Urinary bladder (tissue), 4 donors: ENCODE results near the gene SMIM9. TPM values are rescaled to one million over a fixed set of nuclear protein-coding genes. Genes with fewer than 3 reads are reported as not detected.

Experiments
- DNase-seq: peaks from one replicate; pipeline ENCODE4 v3.0.0-alpha.2; 2015; ENCODE audit errors: extremely low spot score
- H3K27ac ChIP-seq: one replicate; pipeline ENCODE4 v1.5.1; 2013; ENCODE audit warnings: low read depth, mild to moderate bottlenecking, moderate library complexity
- H3K36me3 ChIP-seq: one replicate; pipeline ENCODE4 v1.6.1; 2013; ENCODE audit warnings: mild to moderate bottlenecking, moderate library complexity; ENCODE audit not compliant: insufficient read depth
- H3K4me1 ChIP-seq: one replicate; pipeline ENCODE4 v1.6.1; 2013; ENCODE audit warnings: mild to moderate bottlenecking, moderate library complexity; ENCODE audit not compliant: insufficient read depth
- H3K4me3 ChIP-seq: one replicate; pipeline ENCODE4 v1.5.1; 2013; ENCODE audit warnings: low read depth, low read length
- WGBS: extraction: QIAGEN DNeasy Blood & Tissue Kit; methylation state at CpG from one replicate; pipeline ENCODE4 v1.1.7; 2013; 5-methylcytosine and 5-hydroxymethylcytosine counted together
- polyA plus RNA-seq: library from polyadenylated mRNA; stranded (reverse); fragments of 200-250 nt; gene quantifications from one replicate; pipeline ENCODE4 v1.2.3, GENCODE V29; 2013
- total RNA-seq: library from RNA; depleted of rRNA; stranded (reverse); fragments of >200 nt; gene quantifications from one replicate; pipeline ENCODE4 v1.2.3, GENCODE V29; 2014
- donor health status: healthy with polysubstance abuse.
- donor health status: healthy.

The SMIM9 gene
- total and polyA plus RNA-seq, 2 donors: not detected

- H3K36me3 ChIP-seq: no peaks in the 10 kb centered on the region
- DNase-seq: no peak
- WGBS: 2% methylated on average over 13 of the region's 13 CpGs
- H3K4me3 ChIP-seq: peak overlapping the region; percentile 51
- no peaks in the 10 kb centered on the region for H3K4me1 ChIP-seq
- peak overlapping the region; percentile 53 for H3K27ac ChIP-seq
These were observed 28.8 kb downstream of the SMIM9 start for GRCh38 chrX:154805696-154806091.

DNA sequence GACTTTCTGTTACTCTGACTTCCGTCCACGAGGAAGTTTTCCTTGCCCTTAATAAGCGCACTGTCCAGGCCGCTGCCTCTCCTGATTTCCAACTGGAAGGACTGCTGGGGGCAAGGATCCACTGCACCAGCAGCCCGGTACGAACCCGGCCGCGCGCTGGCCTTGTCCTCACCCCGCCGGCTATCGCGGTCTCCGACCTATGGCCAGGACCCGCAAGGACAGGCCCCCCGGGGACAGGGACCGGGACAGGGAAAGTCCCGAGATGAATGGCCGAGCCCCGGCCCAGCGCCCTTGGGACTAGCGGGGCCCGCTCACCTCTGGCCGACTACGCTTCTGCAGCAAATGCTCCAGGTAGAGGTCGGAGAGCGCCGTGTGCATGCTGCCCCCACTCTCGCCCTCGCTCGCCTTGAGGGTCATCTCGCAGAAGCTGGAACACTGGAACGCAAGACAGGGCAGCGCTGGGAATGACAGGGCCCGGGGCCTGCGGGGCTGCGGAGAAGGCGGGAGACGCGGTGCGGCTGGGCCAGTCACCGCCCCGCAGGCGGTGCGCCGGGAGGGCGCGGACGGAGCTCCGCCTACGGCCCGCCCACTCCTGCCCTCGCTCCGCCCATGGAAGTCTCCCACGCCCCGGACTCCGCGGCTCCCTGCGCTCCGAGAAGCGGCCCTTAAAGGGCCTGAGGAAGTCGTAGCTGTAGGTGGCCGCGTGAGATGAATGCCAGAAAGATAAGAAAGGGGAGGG, 29.3 kb downstream of the SMIM9 start, which contains the start of gene MPP1:
MPP1 (minus strand) TSS at position 529 of the 739 bp plus-strand sequence; CDS start at position 417, 112 bp downstream.
- no peaks in the 10 kb centered on the region for H3K36me3 ChIP-seq
- DNase-seq: peak; percentile 8
- WGBS: under 1% methylated on average over 65 of the region's 65 CpGs
- H3K4me3 ChIP-seq: peak within 1 kb of the TSS; percentile 51
- peak within 1 kb of the TSS; percentile 53 for H3K27ac ChIP-seq
- no peaks in the 10 kb centered on the region for H3K4me1 ChIP-seq

DNA sequence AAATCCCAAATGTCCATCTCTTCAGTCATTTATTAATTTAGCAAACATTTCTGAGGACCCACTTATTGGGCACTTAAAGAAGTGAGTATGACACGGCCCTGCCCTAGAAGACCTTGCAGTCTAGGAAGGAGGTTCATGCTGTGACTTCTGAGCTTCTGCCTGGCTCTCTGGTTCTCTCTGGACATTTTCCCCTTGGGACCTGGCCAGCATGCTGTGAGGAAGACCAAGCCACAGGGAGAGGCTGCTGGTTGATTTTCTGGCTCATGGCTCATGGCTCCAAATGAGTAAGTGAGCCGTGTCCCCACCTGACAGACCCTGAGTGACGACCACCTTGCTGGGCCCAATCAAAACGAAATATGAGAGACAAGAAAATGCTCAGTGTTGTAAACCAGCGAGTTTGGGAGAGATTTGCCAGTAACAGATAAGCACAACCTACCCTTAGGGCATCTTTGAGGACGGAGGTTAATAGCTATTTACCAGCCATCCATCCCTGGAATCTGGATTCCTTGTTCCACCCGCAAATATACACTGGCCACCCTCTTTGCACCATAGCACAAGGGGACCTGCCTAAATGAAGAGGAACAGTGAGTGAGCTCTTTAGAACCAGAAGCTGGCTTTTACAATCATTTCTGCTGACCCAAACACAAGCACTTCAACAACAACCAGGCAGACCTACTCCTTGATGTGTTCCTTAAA, 30.1 kb downstream of the SMIM9 start:
- WGBS: 32% methylated on average over 7 of the region's 7 CpGs
- no peaks in the 10 kb centered on the region for H3K36me3 ChIP-seq
- peak overlapping the region; percentile 51 for H3K4me3 ChIP-seq
- no peak for DNase-seq
- no peaks in the 10 kb centered on the region for H3K4me1 ChIP-seq
- H3K27ac ChIP-seq: no peak overlapping the region

- 76% methylated on average over 2 of the region's 2 CpGs for whole genome bisulfite sequencing
- no peak overlapping the region for H3K4me3 ChIP-seq
- no peak overlapping the region for H3K27ac ChIP-seq
- no peak for DNase-seq
- no peaks in the 10 kb centered on the region for H3K36me3 ChIP-seq
- H3K4me1 ChIP-seq: no peaks in the 10 kb centered on the region
These were observed 31.5 kb downstream of the SMIM9 start for GRCh38 chrX:154802947-154803346.

DNA sequence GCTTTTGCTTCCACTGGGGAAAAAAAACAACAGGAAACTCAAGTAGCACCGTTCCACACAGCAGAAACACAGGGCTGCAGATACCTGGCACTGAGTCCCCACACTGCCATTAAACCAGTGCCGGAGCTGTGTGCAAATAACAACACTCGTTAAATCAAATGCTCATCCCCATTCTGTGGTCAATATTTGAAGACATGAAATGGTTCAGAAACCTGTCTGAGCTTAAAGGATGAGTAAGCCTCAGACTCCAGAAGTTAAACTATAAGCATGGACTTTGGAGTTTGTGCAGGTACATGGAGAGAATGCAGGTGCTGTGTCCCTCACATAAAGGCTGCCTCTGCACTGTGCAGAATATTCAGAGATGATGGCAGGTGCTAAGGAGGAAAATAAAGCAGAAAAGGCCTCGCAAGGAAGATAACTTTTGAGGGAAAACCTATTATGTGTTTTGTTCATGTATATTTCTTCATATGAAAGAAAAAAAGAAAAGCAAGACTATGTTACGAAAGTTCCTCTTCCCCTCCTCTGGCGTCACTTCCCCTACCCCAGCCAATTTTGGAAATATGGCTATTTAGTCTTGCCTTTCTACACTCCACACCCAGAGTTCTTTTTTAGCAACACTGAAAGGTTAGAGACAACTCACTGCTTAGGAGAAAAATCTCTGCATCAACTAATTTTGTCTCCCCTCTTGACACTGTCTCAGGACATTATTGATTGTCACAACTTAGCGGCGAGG, 33.8 kb downstream of the SMIM9 start:
- H3K4me1 ChIP-seq: no peaks in the 10 kb centered on the region
- DNase-seq: no peak
- WGBS: 80% methylated on average over 8 of the region's 8 CpGs
- no peak overlapping the region for H3K4me3 ChIP-seq
- no peaks in the 10 kb centered on the region for H3K36me3 ChIP-seq
- no peak overlapping the region for H3K27ac ChIP-seq

DNA sequence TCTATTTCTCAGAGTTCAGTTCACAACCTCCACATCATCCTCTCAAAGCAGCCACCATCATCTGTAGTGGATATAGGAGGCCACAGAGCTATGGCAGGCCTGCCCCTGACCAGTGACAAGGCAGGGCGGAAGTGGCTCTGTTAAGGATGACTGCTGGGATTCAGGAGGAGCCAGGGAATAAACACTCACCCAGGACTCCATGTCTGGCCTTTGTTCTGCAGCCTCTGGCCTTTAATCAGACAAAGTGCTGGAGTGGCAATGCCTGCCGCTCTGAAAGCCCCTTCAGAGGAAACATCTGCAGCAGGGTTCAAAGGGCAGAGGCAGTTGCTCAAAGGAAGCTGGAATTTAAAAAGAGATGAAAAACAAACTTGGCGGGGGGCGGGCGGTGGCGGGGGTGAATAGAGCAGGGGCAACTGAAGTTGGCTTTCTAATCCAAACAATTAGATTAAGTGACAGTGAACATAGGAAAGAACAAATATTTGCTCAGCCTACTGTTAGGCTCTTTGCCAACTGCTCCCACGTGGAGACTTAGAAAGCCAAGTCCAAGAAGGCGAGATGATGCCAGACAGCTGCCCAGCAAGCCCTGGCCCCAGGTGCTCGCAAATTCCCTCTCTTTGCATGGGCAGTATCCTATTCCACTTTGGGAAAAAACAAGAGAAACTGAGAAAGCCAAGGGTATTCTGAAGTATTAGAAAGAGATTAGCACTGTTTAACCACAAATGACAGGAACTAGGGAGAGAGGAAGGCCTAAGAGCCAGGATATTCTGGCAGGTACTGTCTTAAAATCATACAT, 34.7 kb downstream of the SMIM9 start:
- no peaks in the 10 kb centered on the region for H3K36me3 ChIP-seq
- H3K27ac ChIP-seq: no peak overlapping the region
- 60% methylated on average over 9 of the region's 9 CpGs for WGBS
- no peak for DNase-seq
- H3K4me1 ChIP-seq: no peaks in the 10 kb centered on the region
- H3K4me3 ChIP-seq: no peak overlapping the region

DNA sequence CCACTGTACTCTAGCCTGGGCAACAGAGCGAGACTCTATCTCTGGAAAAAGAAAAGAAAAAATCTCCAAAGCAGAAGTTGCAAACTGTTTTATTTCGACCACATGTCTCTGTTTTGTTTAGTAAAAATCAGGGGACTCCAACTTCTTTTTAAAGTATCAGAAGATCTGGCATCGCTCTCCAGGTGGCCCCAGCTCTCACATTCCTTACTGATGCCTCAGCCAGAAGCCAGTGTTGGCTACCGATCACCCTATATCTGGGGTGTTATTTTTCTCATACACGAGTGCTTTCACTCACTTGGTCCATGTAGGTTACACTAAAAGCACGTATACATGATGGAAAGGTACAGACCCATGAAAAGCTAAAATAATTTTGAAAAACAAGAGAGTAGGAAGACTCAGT, 37.5 kb downstream of the SMIM9 start:
- DNase-seq: no peak
- no peak overlapping the region for H3K27ac ChIP-seq
- no peaks in the 10 kb centered on the region for H3K4me1 ChIP-seq
- H3K4me3 ChIP-seq: no peak overlapping the region
- WGBS: 70% methylated on average over 6 of the region's 6 CpGs
- H3K36me3 ChIP-seq: no peaks in the 10 kb centered on the region

DNA sequence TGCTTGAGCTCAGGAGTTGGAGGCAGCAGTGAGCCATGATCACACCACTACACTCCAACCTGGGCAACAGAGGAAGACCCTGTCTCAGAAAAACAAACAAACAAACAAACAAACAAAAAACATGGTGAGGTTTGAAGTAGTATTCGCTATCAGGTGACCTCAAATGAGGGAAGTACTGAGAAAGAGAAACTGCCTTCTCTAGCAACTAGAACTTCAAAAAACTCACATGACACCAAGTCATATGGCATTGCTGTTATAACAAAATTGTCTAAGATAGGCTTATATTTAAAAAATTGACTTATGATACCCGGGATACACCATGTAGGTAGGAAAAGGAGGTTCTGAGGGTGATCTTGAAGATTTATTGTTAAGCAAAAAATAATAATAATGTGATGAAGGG, 39.4 kb downstream of the SMIM9 start:
- H3K4me1 ChIP-seq: no peaks in the 10 kb centered on the region
- DNase-seq: no peak
- H3K36me3 ChIP-seq: no peaks in the 10 kb centered on the region
- H3K4me3 ChIP-seq: no peak overlapping the region
- WGBS: 88% methylated on average over 2 of the region's 2 CpGs
- H3K27ac ChIP-seq: no peak overlapping the region

GRCh38 chrX:154793084-154793795, 41.2 kb downstream of the SMIM9 start:
- Histone ChIP-seq H3K4me1 (no peaks in the 10 kb centered on the region), H3K36me3 (no peaks in the 10 kb centered on the region), H3K4me3 (no peak overlapping the region), H3K27ac (no peak overlapping the region)
- DNase-seq: no peak
- WGBS: 77% methylated on average over 7 of the region's 7 CpGs

DNA sequence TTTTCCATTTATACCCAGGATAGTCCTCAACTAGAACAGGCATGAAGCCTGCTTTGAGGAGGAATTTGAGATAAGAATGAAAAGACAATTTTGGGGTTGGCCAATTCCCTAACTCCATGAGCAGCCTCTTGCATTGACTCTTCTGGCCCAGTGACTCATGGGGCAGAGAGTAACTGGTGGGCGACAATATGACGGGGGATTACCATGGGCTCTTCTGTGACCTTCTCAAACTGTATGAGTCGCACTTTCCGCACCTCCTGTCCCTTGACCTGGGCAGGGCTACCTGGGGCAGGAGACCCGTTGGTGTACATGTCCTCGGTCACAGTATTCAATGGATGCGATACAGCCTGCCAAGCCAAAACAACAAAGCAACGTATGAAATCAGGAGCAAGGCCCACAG, 42.5 kb downstream of the SMIM9 start:
- no peak overlapping the region for H3K4me3 ChIP-seq
- DNase-seq: no peak
- no peaks in the 10 kb centered on the region for H3K36me3 ChIP-seq
- no peak overlapping the region for H3K27ac ChIP-seq
- H3K4me1 ChIP-seq: no peaks in the 10 kb centered on the region
- 92% methylated on average over 8 of the region's 8 CpGs for WGBS

- 72% methylated on average over 4 of the region's 4 CpGs for WGBS
- H3K27ac ChIP-seq: no peak overlapping the region
- no peaks in the 10 kb centered on the region for H3K4me1 ChIP-seq
- H3K4me3 ChIP-seq: no peak overlapping the region
- no peaks in the 10 kb centered on the region for H3K36me3 ChIP-seq
- DNase-seq: no peak
These were observed 43.0 kb downstream of the SMIM9 start for GRCh38 chrX:154791467-154791866.

DNA sequence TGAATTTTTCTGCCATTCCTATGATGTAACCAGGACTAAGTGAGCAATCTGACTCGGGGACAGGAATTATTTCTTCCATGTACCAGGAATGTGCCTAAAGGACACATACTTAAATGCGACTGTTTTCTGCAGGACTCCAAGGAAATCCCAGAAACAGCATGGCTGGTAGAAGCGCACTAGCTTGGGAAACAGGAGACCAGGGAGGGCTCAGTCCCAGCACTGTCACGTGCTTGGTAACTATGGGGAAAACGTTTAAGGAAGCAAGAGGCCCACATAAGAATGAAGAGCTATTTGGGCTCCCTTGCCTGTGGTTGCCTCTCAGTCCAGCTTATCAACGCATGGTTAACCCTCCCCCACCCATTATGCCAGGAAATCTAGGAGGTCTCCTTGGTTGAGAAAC, 48.7 kb downstream of the SMIM9 start:
- Histone ChIP-seq H3K36me3 (no peaks in the 10 kb centered on the region), H3K4me1 (no peaks in the 10 kb centered on the region), H3K4me3 (no peak overlapping the region), H3K27ac (no peak overlapping the region)
- no peak for DNase-seq
- WGBS: 57% methylated on average over 6 of the region's 6 CpGs
